Stomach (tissue), 9 donors: ENCODE data around the gene BNC2. TPM values are rescaled to one million over a fixed set of nuclear protein-coding genes. Genes with fewer than 3 reads are reported as not detected.
A peak's percentile ranks its signal among the peaks of the same experiment; 100 is the strongest.

Source experiments
- DNase-seq, 2 donors: peaks; one replicate each; pipeline versions ENCODE4 v3.0.0 to v3.0.0-alpha.2; 2013 to 2019
- H3K27ac ChIP-seq, 5 donors: fragments of 200-600 bp in 4 of 5; sonication (generic) in 4 of 5; one replicate each; pipeline ENCODE4 v1.5.1; 2013 to 2019; ENCODE audit warnings: mild to moderate bottlenecking in 1 of 5, moderate library complexity in 1 of 5
- H3K27me3 ChIP-seq, 3 donors: fragments of 200-600 bp; sonication (generic); one replicate each; pipeline ENCODE4 v1.5.1; 2017 to 2019; ENCODE audit warnings: mixed run types in 1 of 3
- H3K36me3 ChIP-seq, 4 donors: fragments of 200-600 bp; sonication (generic); 1 replicate in 3 of 4; 2 replicates in 1 of 4; pipeline ENCODE4 v1.5.1; 2016 to 2019
- H3K4me1 ChIP-seq, 4 donors: fragments of 200-600 bp; sonication (generic); one replicate each; pipeline ENCODE4 v1.5.1; 2016 to 2019
- H3K4me3 ChIP-seq, 4 donors: fragments of 200-600 bp; sonication (generic) in 3 of 4; one replicate each; pipeline ENCODE4 v1.5.1; 2016 to 2019; ENCODE audit warnings: mild to moderate bottlenecking in 1 of 4
- H3K9me3 ChIP-seq, 4 donors: fragments of 200-600 bp; sonication (generic); one replicate each; pipeline ENCODE4 v1.5.1; 2016 to 2019
- CTCF ChIP-seq, 7 experiments: fragments of 450-650 bp in 4 of 7; fragments of 200-600 bp in 3 of 7; sonication (generic) in 3 of 7; IDR thresholded peaks; one replicate each; pipeline ENCODE4 v1.5.1; 2016 to 2019; ENCODE audit warnings: antibody characterized with exemption in 7 of 7, control low read depth in 2 of 7, mild to moderate bottlenecking in 1 of 7
- EP300 ChIP-seq: sonication (generic); formaldehyde crosslinking; IDR thresholded peaks from one replicate; pipeline ENCODE4 v1.6.1; 2017; ENCODE audit warnings: antibody characterized with exemption
- POLR2A ChIP-seq, 4 donors: fragments of 450-650 bp; IDR thresholded peaks; one replicate each; pipeline ENCODE4 v1.6.1; 2016; ENCODE audit warnings: antibody characterized with exemption in 4 of 4, control low read depth in 2 of 4, mild to moderate bottlenecking in 1 of 4, moderate library complexity in 1 of 4
- POLR2AphosphoS5 ChIP-seq, 3 donors: sonication (generic); formaldehyde crosslinking; IDR thresholded peaks; one replicate each; pipeline ENCODE4 v1.6.1; 2016; ENCODE audit warnings: antibody characterized with exemption in 3 of 3
- WGBS, 5 donors: extraction: QIAGEN DNeasy Blood & Tissue Kit in 3 of 5; methylation state at CpG; one replicate each; pipeline versions ENCODE4 v1.1.5 to v1.1.7; 2013 to 2018; 5-methylcytosine and 5-hydroxymethylcytosine counted together
- intact Hi-C: fragments of 100-400 bp; cut with DNase I; formaldehyde crosslinking; loops from one replicate; pipeline ENCODE4 v1.15.1; 2023; ENCODE audit warnings: low total_unique reads
- polyA plus RNA-seq, 3 donors: library from polyadenylated mRNA; stranded (reverse); fragments of 200-250 nt; gene quantifications; one replicate each; pipeline ENCODE4 v1.2.3, GENCODE V29; 2013
- total RNA-seq, 5 donors: library from RNA; depleted of rRNA; stranded (reverse); fragments of >200 nt; gene quantifications; one replicate each; pipeline versions ENCODE4 v1.1.0 to v1.2.3, GENCODE V29; 2014 to 2016
- donor health status: healthy with polysubstance abuse.
- donor health status: Bipolar disorder and iron deficiency.
- donor health status: healthy.

The BNC2 gene
- total and polyA plus RNA-seq, 8 donors: 1.1 to 60.7 (median 7.6) TPM

DNA sequence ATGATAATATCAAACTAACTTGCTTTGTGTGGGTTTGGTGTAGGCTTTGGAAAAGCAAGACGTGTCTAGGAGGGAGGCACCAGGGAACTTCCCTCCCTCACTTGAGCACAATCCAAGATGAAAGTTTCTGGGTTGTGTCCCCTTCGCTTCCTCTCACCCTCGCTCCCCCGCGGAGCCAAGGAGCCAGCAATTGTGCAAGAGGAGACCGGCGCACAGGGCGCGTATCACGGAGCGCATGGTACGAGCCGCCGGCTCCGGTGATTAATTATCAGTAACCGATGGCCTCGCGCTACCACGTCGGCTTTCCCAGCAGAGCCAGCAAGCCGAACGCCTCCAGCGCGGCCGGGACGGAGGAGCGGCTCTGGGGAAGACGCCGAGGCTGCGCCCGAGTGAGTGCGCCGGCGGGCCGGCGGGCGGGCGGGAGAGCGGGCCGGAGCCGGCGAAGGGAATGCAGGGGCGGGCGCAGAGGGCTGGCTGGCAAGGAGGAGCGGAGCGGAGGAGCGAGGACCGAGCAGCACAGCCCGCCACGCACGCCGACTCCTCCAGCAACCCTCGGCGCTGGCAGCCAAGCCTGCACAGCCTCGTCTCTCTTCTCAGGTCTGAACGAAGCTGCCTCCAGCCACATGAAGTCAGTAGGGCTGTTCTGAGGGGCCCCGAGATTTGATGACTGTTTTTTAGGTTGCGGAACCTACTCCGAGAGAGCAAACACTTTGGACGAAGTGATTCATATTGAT is 143.6 kb downstream of the BNC2 start:
- Histone ChIP-seq H3K27me3 (peaks cover 0 to 6% (median 3%) of the 10 kb centered on the region in 3 donors), H3K4me1 (peaks cover 0 to 56% (median 31%) of the 10 kb centered on the region in 4 donors), H3K36me3 (no peaks in the 10 kb centered on the region), H3K9me3 (no peaks in the 10 kb centered on the region), H3K27ac (peak overlapping the region; percentile 77 to 91 (median 89)), H3K4me3 (peak overlapping the region; percentile 41 to 61 (median 46))
- intact Hi-C loops: no loop called here
- TF ChIP-seq POLR2AphosphoS5 (IDR thresholded peaks at IDR 0.05): peak; percentile 62 to 84 (median 73)
- peak; percentile 55 for TF ChIP-seq EP300
- TF ChIP-seq CTCF (IDR thresholded peaks at IDR 0.05): no peak
- no peak for TF ChIP-seq POLR2A (IDR thresholded peaks at IDR 0.05)
- WGBS, 5 donors: 0 to 3% (median 2%) methylated on average over 26 to 60 of the region's 60 CpGs
- peak; percentile 62 to 88 for DNase-seq

GRCh38 chr9:16726029-16726428 is 144.4 kb downstream of the BNC2 start:
- peaks cover 0 to 56% (median 31%) of the 10 kb centered on the region in 4 donors for H3K4me1 ChIP-seq
- no peaks in the 10 kb centered on the region for H3K36me3 ChIP-seq
- TF ChIP-seq EP300 (no peak), POLR2A (IDR thresholded peaks at IDR 0.05) (no peak), POLR2AphosphoS5 (IDR thresholded peaks at IDR 0.05) (no peak), CTCF (IDR thresholded peaks at IDR 0.05) (no peak)
- peaks cover 0 to 6% (median 3%) of the 10 kb centered on the region in 3 donors for H3K27me3 ChIP-seq
- no peaks in the 10 kb centered on the region for H3K9me3 ChIP-seq
- peak overlapping the region in 1 of 4 donors; percentile 41 for H3K4me3 ChIP-seq
- peak in 1 of 2 donors; percentile 57 for DNase-seq
- intact Hi-C loops: no loop called here
- H3K27ac ChIP-seq: peak overlapping the region in 2 of 5 donors; percentile 89 to 91
- WGBS, 5 donors: 49 to 72% (median 64%) methylated on average over 7 of the region's 7 CpGs

DNA sequence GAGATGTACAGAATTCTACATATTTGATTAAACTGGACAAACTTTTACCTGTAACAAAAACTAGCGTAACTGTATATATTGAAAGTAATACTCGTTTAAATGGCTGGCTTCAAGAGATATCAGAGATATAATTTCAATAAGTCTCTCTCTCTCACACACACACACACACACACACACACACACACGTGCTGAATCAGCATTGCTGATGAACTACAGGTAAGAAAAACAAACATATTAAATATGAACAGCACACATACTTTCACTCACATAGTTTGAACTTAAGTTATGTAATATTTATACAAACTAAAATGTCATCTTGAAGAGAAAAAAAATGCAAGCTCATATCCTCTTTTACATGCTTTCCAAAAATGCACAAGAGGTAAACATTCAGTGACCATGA is 145.4 kb downstream of the BNC2 start:
- Histone ChIP-seq H3K27me3 (peaks cover 0 to 6% (median 3%) of the 10 kb centered on the region in 3 donors), H3K9me3 (no peaks in the 10 kb centered on the region), H3K27ac (no peak overlapping the region), H3K4me1 (peaks cover 0 to 47% (median 27%) of the 10 kb centered on the region in 4 donors), H3K4me3 (no peak overlapping the region), H3K36me3 (no peaks in the 10 kb centered on the region)
- TF ChIP-seq CTCF (IDR thresholded peaks at IDR 0.05) (no peak), POLR2AphosphoS5 (IDR thresholded peaks at IDR 0.05) (no peak), EP300 (no peak), POLR2A (IDR thresholded peaks at IDR 0.05) (no peak)
- intact Hi-C loops: no loop called here
- no peak for DNase-seq
- 58 to 70% (median 65%) methylated on average over 3 of the region's 3 CpGs for WGBS, 5 donors

GRCh38 chr9:16721972-16722371 is 148.5 kb downstream of the BNC2 start:
- Histone ChIP-seq H3K9me3 (no peaks in the 10 kb centered on the region), H3K4me1 (peaks cover 0 to 32% (median 14%) of the 10 kb centered on the region in 4 donors), H3K36me3 (no peaks in the 10 kb centered on the region), H3K4me3 (no peak overlapping the region), H3K27me3 (peaks cover 0 to 4% (median 3%) of the 10 kb centered on the region in 3 donors), H3K27ac (peak overlapping the region in 3 of 5 donors; percentile 59 to 71 (median 59))
- no peak for DNase-seq
- TF ChIP-seq EP300 (peak; percentile 54), POLR2AphosphoS5 (IDR thresholded peaks at IDR 0.05) (peak; percentile 38 to 76 (median 63)), CTCF (IDR thresholded peaks at IDR 0.05) (no peak), POLR2A (IDR thresholded peaks at IDR 0.05) (no peak)
- intact Hi-C loops: no loop called here
- 37 to 58% (median 48%) methylated on average over 6 of the region's 6 CpGs for WGBS, 5 donors
